RPMI8226 (cell line): ENCODE data around the gene TTC27.
"Not testable (repeated sequence)": the region's sequence is repeated elsewhere in the genome, so short reads cannot be mapped to it uniquely, and the experiment has no call there.

Source experiments
- DNase-seq: peaks from one replicate; pipeline ENCODE4 v3.0.0-alpha.2; 2015

TTC27 gene

GRCh38 chr2:32721376-32721775, 93.5 kb downstream of the TTC27 start:
- DNase-seq, result no peak

DNA sequence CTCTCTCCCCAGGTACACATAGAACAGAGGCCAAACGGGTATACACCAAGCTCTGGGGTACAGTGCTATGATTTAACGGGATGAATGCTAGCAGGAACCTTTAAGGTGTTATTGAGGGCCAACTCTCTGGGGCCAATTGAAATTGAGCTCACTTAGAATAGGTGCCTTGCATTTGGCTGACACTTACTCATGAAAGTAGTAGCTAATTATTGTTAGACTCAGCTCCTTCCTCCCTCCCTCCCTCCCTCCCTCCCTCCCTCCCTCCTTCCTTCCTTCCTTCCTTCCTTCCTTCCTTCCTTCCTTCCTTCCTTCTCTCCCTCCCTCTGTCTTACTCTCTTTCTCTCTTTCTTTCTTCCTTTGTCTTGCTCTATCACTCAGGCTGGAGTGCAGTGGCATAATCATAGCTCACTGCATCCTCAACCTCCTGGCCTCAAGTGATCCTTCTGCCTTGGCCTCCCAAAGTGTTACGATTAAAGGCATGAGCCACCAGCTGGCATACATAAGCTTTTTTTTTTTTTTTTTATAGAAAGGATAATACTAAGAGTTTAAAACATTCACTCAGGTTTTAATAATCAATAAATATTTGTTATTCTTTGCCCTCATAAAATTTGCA, 95.7 kb downstream of the TTC27 start:
- DNase-seq, result no peak

DNA sequence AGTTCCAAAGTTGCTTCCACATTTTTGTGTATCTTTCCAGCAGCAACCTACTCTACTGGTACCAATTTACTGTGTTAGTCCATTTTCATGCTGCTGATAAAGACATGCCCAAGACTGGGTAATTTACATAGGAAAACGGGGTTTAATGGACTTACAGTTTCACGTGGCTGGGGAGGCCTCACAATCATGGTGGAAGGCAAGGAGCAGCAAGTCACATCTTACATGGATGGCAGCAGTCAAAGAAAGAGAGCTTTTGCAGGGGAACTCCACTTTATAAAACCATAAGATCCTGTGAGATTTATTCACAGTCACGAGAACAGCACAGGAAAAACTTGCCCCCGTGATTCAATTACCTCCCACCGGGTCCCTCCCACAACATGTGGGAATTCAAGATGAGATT, 98.8 kb downstream of the TTC27 start:
- not testable (repeated sequence) for DNase-seq

- DNase-seq, result no peak
Observed at GRCh38 chr2:32727157-32727556, 99.3 kb downstream of the TTC27 start.

GRCh38 chr2:32730958-32731357, 103.1 kb downstream of the TTC27 start:
- not testable (repeated sequence) for DNase-seq

GRCh38 chr2:32732120-32732519, 104.3 kb downstream of the TTC27 start:
- no peak for DNase-seq

GRCh38 chr2:32732912-32733472, 105.1 kb downstream of the TTC27 start:
- no peak for DNase-seq

DNA sequence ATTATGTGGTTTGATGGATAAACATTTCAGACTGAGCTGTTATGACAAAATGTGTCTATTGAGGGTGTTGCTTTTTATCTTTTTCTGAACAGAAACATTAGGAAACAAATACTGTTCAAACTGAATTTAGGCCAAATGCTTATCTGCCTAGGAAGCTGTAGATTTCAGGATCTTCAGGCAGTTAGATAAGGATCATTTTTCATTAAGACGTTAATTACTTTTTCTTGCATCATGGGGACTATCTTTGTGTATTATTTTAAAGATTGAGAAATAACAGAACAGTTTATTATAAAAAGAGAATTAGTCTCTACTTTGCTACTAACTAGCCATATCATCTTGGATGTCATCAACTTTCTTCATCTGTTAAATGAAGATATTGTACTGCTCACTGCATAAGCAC, 107.5 kb downstream of the TTC27 start:
- no peak for DNase-seq

DNA sequence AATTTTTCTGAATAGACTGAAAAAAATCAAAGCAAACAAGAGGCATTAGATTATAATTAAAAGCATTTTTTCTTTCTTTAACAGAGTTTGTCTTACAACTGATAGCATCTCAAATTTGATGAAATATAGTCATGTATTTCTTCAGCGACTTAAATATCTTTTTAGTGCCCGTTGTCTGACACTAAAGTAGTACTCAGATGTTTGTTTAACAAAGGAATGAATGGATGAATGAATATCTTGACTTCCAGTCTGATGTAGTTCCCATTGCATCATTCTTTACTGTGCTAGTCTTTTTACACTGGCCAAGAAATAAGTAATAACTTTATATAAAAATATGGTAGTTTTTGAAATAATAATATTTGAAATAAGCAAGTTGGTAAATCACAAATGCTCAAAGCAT, 111.1 kb downstream of the TTC27 start:
- DNase-seq, result no peak

DNA sequence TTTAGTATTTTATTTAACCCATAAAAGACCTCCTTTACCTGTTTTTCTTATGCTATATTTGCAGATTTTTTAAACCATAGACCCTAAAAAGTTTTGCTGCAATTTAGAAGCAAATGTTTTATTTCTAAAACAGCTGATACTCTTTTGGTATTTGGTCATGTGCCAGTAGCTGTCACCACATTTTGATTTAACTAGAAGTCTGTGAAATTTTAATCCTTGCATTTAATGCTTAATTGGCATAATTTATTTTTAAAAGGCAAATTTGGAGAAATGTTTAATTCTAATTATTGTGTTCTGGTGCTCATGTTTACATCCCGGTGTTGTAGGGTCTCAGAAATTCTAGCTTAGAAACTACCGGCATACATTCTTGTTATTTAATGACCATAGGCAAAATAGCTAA, 111.8 kb downstream of the TTC27 start:
- DNase-seq, result no peak

- DNase-seq, result no peak
Observed at GRCh38 chr2:32741575-32741974, 113.7 kb downstream of the TTC27 start.

GRCh38 chr2:32742376-32742775, 114.5 kb downstream of the TTC27 start:
- no peak for DNase-seq

DNA sequence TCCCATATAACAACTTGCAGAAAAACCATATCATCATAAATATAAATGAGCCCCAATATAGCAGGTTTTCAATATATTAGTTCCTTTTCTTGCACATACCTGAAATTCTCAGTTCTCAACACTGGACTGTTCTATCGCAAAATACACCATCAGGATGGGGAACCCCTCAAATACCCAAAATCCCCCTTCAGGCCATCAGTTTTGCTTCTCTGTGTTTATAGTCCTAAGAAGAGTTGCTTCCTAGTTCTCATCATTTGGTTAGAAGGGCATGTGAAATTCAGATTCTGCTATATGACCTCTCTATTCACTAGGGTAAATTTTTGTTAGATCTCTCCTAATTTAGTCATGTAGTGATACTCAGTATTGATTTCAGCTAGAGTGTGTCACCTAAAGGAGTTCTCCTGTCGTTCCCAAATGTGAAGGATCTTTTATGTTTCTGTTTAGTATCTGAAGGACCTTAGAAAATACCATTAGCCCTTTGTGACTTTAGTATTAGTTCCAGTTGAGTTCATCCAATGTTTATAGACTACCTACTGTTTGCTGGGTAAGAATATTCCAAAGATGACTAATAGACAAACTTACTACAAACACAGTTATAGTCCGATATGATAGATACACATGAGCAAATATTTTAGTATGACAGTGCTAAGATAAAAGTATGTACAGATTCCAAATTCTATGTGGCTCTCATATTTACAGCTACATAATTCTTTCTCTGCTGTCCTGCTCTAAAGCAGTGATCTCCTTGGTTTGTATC, 115.8 kb downstream of the TTC27 start:
- no peak for DNase-seq

DNA sequence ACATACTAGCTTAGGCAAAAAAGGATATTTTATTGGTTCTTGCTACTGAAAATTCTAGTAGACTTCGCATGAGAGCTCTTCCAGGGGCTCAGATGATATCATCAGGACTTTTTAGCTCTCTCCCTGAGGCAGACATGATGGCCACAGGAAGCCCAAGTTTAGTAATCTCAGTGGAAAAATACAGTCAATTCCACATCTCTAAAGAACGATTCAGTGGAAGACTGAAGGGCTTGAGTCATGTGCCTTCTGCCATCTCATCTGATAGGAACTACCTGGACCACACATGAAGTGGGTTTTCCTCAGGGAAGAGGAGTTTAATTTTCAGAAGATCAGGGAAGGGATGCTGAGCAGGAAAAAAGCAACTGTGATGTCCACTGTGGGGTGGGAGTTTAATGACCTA, 117.3 kb downstream of the TTC27 start:
- DNase-seq, result no peak

- no peak for DNase-seq
Observed at GRCh38 chr2:32745675-32746074, 117.8 kb downstream of the TTC27 start.

DNA sequence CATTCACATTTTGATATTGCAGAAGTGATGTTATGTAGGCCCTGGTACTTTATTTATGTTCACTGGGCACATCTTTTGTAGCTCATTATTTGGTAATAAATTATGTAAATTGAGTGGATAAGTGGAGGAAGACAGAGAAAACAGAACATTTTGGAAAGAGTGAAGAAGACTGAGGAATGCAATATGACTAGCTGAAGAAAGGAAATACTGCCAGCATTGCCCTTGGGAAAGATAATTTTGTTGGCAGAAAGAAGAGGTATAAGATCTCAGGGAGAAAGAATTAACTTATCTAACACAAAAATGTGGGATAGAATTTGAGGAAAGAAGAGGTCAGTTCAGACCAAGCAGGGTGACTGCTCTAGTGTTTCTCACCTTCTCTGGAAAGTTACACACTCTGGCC, 118.8 kb downstream of the TTC27 start:
- DNase-seq, result no peak

- no peak for DNase-seq
Observed at GRCh38 chr2:32748158-32748557, 120.3 kb downstream of the TTC27 start.

- no peak for DNase-seq
Observed at GRCh38 chr2:32750880-32751279, 123.0 kb downstream of the TTC27 start.

GRCh38 chr2:32752205-32752604, 124.4 kb downstream of the TTC27 start:
- DNase-seq, result no peak

GRCh38 chr2:32752952-32753351, 125.1 kb downstream of the TTC27 start:
- no peak for DNase-seq

DNA sequence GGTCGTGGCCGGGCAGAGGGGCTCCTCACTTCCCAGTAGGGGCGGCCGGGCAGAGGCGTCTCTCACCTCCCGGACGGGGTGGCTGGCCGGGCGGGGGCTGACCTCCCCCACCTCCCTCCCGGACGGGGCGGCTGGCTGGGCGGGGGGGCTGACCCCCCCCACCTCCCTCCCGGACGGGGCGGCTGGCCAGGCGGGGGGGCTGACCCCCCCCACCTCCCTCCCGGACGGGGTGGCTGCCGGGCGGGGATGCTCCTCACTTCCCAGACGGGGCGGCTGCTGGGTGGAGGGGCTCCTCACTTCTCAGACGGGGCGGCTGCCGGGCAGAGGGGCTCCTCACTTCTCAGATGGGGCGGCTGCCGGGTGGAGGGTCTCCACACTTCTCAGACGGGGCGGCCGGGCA, 126.8 kb downstream of the TTC27 start:
- not testable (repeated sequence) for DNase-seq

- DNase-seq, result no peak
Observed at GRCh38 chr2:32755666-32756065, 127.8 kb downstream of the TTC27 start.

DNA sequence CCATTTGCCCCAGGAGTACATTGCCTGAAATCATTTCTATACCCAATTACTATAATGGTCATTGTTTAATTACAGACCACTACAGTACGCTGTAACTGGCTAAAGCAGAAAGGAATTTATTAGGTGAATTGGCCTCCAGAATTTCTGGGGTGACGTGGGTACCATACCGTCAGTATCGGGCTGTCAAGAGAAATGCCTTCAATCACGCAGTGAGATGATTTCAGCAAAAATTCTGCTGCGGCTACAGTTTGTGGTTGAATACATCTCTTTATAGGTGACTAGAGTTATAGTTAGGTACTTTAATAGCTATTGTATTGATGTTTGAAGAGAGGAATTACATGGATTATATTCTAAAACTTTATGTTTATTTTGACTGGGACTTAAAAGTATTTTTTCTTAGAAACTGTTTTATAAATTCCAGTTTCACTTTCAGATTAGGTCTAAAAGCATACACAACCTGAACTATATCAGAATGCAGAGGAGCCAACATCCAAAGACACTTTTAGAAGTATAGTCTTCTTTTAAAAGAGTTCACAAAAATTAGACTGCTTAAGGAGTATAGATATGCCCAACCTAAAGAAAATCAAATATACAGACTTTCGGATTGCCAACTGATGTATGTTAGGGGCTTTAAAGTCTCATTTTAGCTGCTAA, 128.4 kb downstream of the TTC27 start:
- DNase-seq, result no peak

GRCh38 chr2:32758232-32758631, 130.4 kb downstream of the TTC27 start:
- no peak for DNase-seq
